Measurements from ENCODE around the gene MSRB3.

The MSRB3 gene

GRCh38 chr12:65325183-65325582 is 46.7 kb downstream of the MSRB3 start:
- no peaks in the 10 kb centered on the region for H3K27me3 ChIP-seq (ENCODE audit: insufficient read depth, low read length)
- no peak overlapping the region for H2AFZ ChIP-seq (ENCODE audit: low read length, unreplicated experiment)
- no peaks in the 10 kb centered on the region for H3K79me2 ChIP-seq (ENCODE audit: control insufficient read depth, insufficient read depth, low read length, unreplicated experiment)
- H3K27ac ChIP-seq (ENCODE audit: low read depth, low read length) = no peak overlapping the region
- peaks cover 13% of the 10 kb centered on the region for H3K4me1 ChIP-seq (ENCODE audit: control insufficient read depth, insufficient read depth, low read length, unreplicated experiment)
- peaks cover 13% of the 10 kb centered on the region for H3K36me3 ChIP-seq (ENCODE audit: insufficient read depth, low read length)
- no peak overlapping the region for H3K4me3 ChIP-seq (ENCODE audit: low read depth, low read length)

DNA sequence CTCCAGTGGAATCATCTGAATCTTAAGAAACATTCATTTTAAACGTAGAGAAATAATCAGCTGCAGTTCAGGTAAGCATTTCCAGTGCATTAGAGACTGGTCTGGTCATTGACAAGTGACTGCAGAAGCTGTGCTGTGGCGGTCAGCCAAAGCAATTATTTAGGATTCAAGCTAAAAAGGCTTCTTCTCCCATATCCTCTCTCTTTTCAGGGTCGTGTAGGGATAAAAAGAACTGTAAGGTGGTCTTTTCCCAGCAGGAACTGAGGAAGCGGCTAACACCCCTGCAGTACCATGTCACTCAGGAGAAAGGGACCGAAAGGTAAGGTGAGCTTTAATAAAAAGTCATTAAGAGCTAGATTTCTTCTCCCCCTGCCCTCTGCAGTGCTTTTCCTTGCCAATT is 48.1 kb downstream of the MSRB3 start:
- H2AFZ ChIP-seq (ENCODE audit: low read length, unreplicated experiment) = no peak overlapping the region
- no peak overlapping the region for H3K27ac ChIP-seq (ENCODE audit: low read depth, low read length)
- H3K4me3 ChIP-seq (ENCODE audit: low read depth, low read length) = no peak overlapping the region
- peaks cover 19% of the 10 kb centered on the region for H3K36me3 ChIP-seq (ENCODE audit: insufficient read depth, low read length)
- peaks cover 13% of the 10 kb centered on the region for H3K4me1 ChIP-seq (ENCODE audit: control insufficient read depth, insufficient read depth, low read length, unreplicated experiment)
- H3K79me2 ChIP-seq (ENCODE audit: control insufficient read depth, insufficient read depth, low read length, unreplicated experiment) = no peaks in the 10 kb centered on the region
- H3K27me3 ChIP-seq (ENCODE audit: insufficient read depth, low read length) = no peaks in the 10 kb centered on the region

DNA sequence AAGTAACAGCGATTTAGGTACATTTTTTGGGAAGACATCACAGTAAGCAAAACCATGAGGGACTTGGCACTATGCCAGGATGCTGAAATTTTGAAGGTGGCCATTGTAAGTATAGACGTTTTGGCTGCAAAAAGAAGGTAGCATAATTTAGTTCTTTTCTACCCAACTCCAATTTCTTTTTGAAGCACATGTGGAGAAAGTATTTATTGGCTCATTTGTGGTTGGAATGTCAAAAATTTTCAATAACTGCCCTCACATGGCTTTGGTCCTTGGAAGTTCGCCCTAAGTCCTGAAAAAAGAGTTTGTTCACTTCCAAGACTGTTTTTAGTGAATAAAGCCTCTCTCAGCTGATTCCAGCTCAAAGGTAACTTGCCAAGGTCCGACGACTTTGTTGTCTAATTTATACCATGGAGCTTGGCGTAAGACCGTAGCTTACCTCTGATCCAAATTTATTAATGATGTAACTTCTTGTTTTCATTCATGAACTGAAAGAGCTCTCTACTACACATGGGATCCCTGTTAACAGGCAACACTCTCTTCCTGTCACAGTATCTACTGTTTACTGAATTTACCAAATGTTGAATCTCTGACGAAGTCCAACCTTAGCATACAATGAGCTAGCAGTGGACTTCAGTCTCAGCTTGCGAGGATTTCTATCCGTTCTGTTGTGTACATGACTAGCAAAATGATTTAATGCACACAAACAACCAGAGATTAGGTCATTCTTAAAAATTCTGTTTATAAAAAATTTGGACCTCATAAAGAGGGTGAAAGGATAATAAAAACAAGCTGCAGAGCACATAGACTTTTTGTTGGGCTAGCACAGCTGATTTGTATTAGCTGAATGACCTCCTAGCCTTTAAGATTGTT is 49.0 kb downstream of the MSRB3 start:
- peaks cover 19% of the 10 kb centered on the region for H3K36me3 ChIP-seq (ENCODE audit: insufficient read depth, low read length)
- no peak overlapping the region for H2AFZ ChIP-seq (ENCODE audit: low read length, unreplicated experiment)
- peaks cover 13% of the 10 kb centered on the region for H3K4me1 ChIP-seq (ENCODE audit: control insufficient read depth, insufficient read depth, low read length, unreplicated experiment)
- no peaks in the 10 kb centered on the region for H3K27me3 ChIP-seq (ENCODE audit: insufficient read depth, low read length)
- peak overlapping the region; percentile 0; the same call in 1 of the 2 replicates for H3K4me3 ChIP-seq (ENCODE audit: low read depth, low read length)
- H3K27ac ChIP-seq (ENCODE audit: low read depth, low read length) = peak overlapping the region; percentile 20; the same call in 1 of the 2 replicates
- no peaks in the 10 kb centered on the region for H3K79me2 ChIP-seq (ENCODE audit: control insufficient read depth, insufficient read depth, low read length, unreplicated experiment)

GRCh38 chr12:65329721-65330120 is 51.2 kb downstream of the MSRB3 start:
- Histone ChIP-seq H3K27me3 (ENCODE audit: insufficient read depth, low read length) (no peaks in the 10 kb centered on the region), H3K79me2 (ENCODE audit: control insufficient read depth, insufficient read depth, low read length, unreplicated experiment) (no peaks in the 10 kb centered on the region), H3K4me1 (ENCODE audit: control insufficient read depth, insufficient read depth, low read length, unreplicated experiment) (peaks cover 19% of the 10 kb centered on the region), H3K36me3 (ENCODE audit: insufficient read depth, low read length) (peaks cover 19% of the 10 kb centered on the region), H3K4me3 (ENCODE audit: low read depth, low read length) (no peak overlapping the region), H2AFZ (ENCODE audit: low read length, unreplicated experiment) (no peak overlapping the region), H3K27ac (ENCODE audit: low read depth, low read length) (no peak overlapping the region)

DNA sequence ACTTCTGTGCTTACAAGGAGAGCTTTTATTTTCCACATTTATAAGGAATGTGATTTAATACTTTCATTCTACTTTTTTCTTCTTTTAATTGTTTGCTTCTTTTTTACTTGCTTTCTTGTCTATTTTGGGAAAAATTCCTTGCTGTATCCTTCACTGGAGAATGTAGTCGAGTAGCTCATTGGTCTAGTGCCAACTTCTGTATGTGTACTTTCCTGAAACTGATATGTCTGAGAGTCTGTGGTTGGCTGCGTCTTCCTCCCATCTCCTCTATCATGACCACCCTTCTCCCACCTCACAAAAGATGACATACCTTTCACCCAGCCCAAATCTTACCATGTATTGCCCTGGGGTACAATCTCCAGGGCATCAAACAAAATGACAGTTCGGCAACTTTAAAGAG is 51.8 kb downstream of the MSRB3 start:
- H2AFZ ChIP-seq (ENCODE audit: low read length, unreplicated experiment) = no peak overlapping the region
- H3K27ac ChIP-seq (ENCODE audit: low read depth, low read length) = no peak overlapping the region
- H3K27me3 ChIP-seq (ENCODE audit: insufficient read depth, low read length) = no peaks in the 10 kb centered on the region
- H3K4me1 ChIP-seq (ENCODE audit: control insufficient read depth, insufficient read depth, low read length, unreplicated experiment) = peaks cover 25% of the 10 kb centered on the region
- H3K36me3 ChIP-seq (ENCODE audit: insufficient read depth, low read length) = peaks cover 19% of the 10 kb centered on the region
- H3K79me2 ChIP-seq (ENCODE audit: control insufficient read depth, insufficient read depth, low read length, unreplicated experiment) = no peaks in the 10 kb centered on the region
- no peak overlapping the region for H3K4me3 ChIP-seq (ENCODE audit: low read depth, low read length)

DNA sequence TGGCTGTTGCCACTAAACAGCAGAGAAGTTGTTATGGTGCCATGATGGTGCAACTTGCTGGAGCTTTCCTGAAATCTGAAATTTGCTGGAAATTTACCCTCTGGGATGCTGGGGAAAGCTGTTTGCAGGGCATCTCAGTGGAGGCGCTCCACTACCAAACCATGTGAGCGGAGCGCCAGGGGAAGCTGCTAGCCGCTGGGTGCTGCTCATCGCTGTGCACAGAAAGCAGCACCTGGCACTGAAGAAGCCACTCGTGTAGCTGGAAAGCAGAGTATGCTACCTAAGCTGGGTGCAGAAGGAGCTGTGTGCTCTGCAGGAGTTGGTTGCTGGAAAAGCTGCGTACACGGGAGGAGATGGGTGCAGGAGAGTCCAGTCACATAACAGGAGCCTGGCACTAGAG is 53.0 kb downstream of the MSRB3 start:
- no peak overlapping the region for H3K27ac ChIP-seq (ENCODE audit: low read depth, low read length)
- H3K27me3 ChIP-seq (ENCODE audit: insufficient read depth, low read length) = no peaks in the 10 kb centered on the region
- no peak overlapping the region for H3K4me3 ChIP-seq (ENCODE audit: low read depth, low read length)
- no peaks in the 10 kb centered on the region for H3K79me2 ChIP-seq (ENCODE audit: control insufficient read depth, insufficient read depth, low read length, unreplicated experiment)
- no peak overlapping the region for H2AFZ ChIP-seq (ENCODE audit: low read length, unreplicated experiment)
- H3K36me3 ChIP-seq (ENCODE audit: insufficient read depth, low read length) = peaks cover 19% of the 10 kb centered on the region
- H3K4me1 ChIP-seq (ENCODE audit: control insufficient read depth, insufficient read depth, low read length, unreplicated experiment) = peaks cover 33% of the 10 kb centered on the region

- Histone ChIP-seq H3K4me1 (ENCODE audit: control insufficient read depth, insufficient read depth, low read length, unreplicated experiment) (peaks cover 19% of the 10 kb centered on the region), H3K27ac (ENCODE audit: low read depth, low read length) (no peak overlapping the region), H3K27me3 (ENCODE audit: insufficient read depth, low read length) (no peaks in the 10 kb centered on the region), H3K79me2 (ENCODE audit: control insufficient read depth, insufficient read depth, low read length, unreplicated experiment) (no peaks in the 10 kb centered on the region), H3K36me3 (ENCODE audit: insufficient read depth, low read length) (peaks cover 25% of the 10 kb centered on the region), H3K4me3 (ENCODE audit: low read depth, low read length) (no peak overlapping the region), H2AFZ (ENCODE audit: low read length, unreplicated experiment) (no peak overlapping the region)
Measured at GRCh38 chr12:65333649-65334048, 55.2 kb downstream of the MSRB3 start.

DNA sequence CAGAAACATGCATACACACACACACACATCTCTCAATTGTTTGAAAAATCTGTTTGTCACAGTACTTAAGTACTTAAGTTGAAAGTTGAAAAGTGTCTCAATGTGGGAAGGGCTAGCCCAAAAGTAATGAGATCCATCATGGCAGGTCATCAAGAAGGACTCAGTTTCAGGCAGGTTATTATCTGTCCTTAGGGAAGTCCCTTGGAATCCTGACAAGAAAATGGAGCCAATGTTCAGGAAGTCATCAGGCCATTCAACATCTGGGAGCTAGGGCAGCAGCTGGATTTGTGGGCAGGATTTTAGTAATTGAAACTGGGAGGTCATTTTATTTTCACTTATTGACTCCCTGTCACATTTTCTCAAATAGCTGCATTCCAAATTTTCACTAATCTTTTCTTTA is 56.0 kb downstream of the MSRB3 start:
- Histone ChIP-seq H3K79me2 (ENCODE audit: control insufficient read depth, insufficient read depth, low read length, unreplicated experiment) (no peaks in the 10 kb centered on the region), H2AFZ (ENCODE audit: low read length, unreplicated experiment) (no peak overlapping the region), H3K27me3 (ENCODE audit: insufficient read depth, low read length) (no peaks in the 10 kb centered on the region), H3K4me1 (ENCODE audit: control insufficient read depth, insufficient read depth, low read length, unreplicated experiment) (peaks cover 19% of the 10 kb centered on the region), H3K4me3 (ENCODE audit: low read depth, low read length) (no peak overlapping the region), H3K36me3 (ENCODE audit: insufficient read depth, low read length) (peaks cover 23% of the 10 kb centered on the region), H3K27ac (ENCODE audit: low read depth, low read length) (peak overlapping the region; percentile 85)

- Histone ChIP-seq H3K27ac (ENCODE audit: low read depth, low read length) (peak overlapping the region; percentile 85), H3K4me3 (ENCODE audit: low read depth, low read length) (peak overlapping the region; percentile 49), H3K36me3 (ENCODE audit: insufficient read depth, low read length) (peaks cover 16% of the 10 kb centered on the region; the same call in 1 of the 2 replicates), H3K27me3 (ENCODE audit: insufficient read depth, low read length) (no peaks in the 10 kb centered on the region), H3K4me1 (ENCODE audit: control insufficient read depth, insufficient read depth, low read length, unreplicated experiment) (peaks cover 19% of the 10 kb centered on the region), H2AFZ (ENCODE audit: low read length, unreplicated experiment) (peak overlapping the region; percentile 28), H3K79me2 (ENCODE audit: control insufficient read depth, insufficient read depth, low read length, unreplicated experiment) (no peaks in the 10 kb centered on the region)
Measured at GRCh38 chr12:65335021-65335714, 56.7 kb downstream of the MSRB3 start.

- H3K4me1 ChIP-seq (ENCODE audit: control insufficient read depth, insufficient read depth, low read length, unreplicated experiment) = peaks cover 19% of the 10 kb centered on the region
- H2AFZ ChIP-seq (ENCODE audit: low read length, unreplicated experiment) = no peak overlapping the region
- H3K4me3 ChIP-seq (ENCODE audit: low read depth, low read length) = peak overlapping the region; percentile 49; the same call in 1 of the 2 replicates
Measured at GRCh38 chr12:65335981-65336380, 57.5 kb downstream of the MSRB3 start.

More at GRCh38 chr12:65335981-65336380, 57.5 kb downstream of the MSRB3 start:
- H3K27me3 ChIP-seq (ENCODE audit: insufficient read depth, low read length) = no peaks in the 10 kb centered on the region
- H3K79me2 ChIP-seq (ENCODE audit: control insufficient read depth, insufficient read depth, low read length, unreplicated experiment) = no peaks in the 10 kb centered on the region
- peak overlapping the region; percentile 85 for H3K27ac ChIP-seq (ENCODE audit: low read depth, low read length)
- 0 out of 2 replicates have a peak, but pooled peaks cover 10% of the 10 kb centered on the region for H3K36me3 ChIP-seq (ENCODE audit: insufficient read depth, low read length)
